ENCODE measurements around the gene NOTCH4. TPM values are rescaled to one million over a fixed set of nuclear protein-coding genes. Genes with fewer than 3 reads are reported as not detected.
"Not testable (repeated sequence)": the region's sequence is repeated elsewhere in the genome, so short reads cannot be mapped to it uniquely, and the experiment has no call there.

NOTCH4 gene
- total RNA-seq: 1 to 10 TPM in 1 of 2 experiments, under 1 TPM in 1; 0.35 to 1.2 TPM
- polyA plus RNA-seq: under 1 TPM in 1 of 2 donors, not detected in 1; 0.70 TPM

- Histone ChIP-seq H3K36me3 (ENCODE audit: insufficient read depth, low read length) (no peaks in the 10 kb centered on the region), H3K4me1 (ENCODE audit: insufficient read depth, low read length) (no peaks in the 10 kb centered on the region), H3K4me3 (ENCODE audit: low read length in 2 of 2) (no peak within 1 kb of the TSS), H3K27me3 (ENCODE audit: insufficient read depth, low read length) (no peaks in the 10 kb centered on the region), H3K27ac (ENCODE audit: low read depth, low read length) (no peak within 1 kb of the TSS), H3K9me3 (ENCODE audit: control insufficient read depth in 1 of 2, low read length in 2 of 2) (no peaks in the 10 kb centered on the region)
- ChIA-PET POLR2A (ENCODE audit: partially characterized antibody) (no interaction called here), CTCF (ENCODE audit: partially characterized antibody) (no interaction called here)
- Mint-ChIP-seq H3K27ac (peak within 1 kb of the TSS in 3 of 7 donors; percentile 15 to 60 (median 22)), H3K9me3 (no peaks in the 10 kb centered on the region), H3K4me1 (peaks cover 0 to 4% (median 2%) of the 10 kb centered on the region in 4 donors), H3K4me3 (no peak within 1 kb of the TSS), H3K27me3 (no peaks in the 10 kb centered on the region), H3K36me3 (no peaks in the 10 kb centered on the region)
- intact Hi-C loops (cut with micrococcal nuclease): no loop called here
- DNase-seq: no peak
These were observed at the start of gene NOTCH4 for GRCh38 chr6:32223258-32224235. NOTCH4 (minus strand) TSS chr6:32224067; CDS start chr6:32223928, 139 bp downstream.

GRCh38 chr6:32271429-32271828 is 47.6 kb upstream of the NOTCH4 start:
- no peaks in the 10 kb centered on the region for H3K36me3 ChIP-seq (ENCODE audit: insufficient read depth, low read length)
- Mint-ChIP-seq H3K27ac (peak overlapping the region in 5 of 7 donors; percentile 6 to 68 (median 13)), H3K4me1 (peaks cover 9 to 14% (median 12%) of the 10 kb centered on the region in 4 donors), H3K27me3 (peaks cover 11 to 14% of the 10 kb centered on the region in 2 donors), H3K36me3 (no peaks in the 10 kb centered on the region), H3K4me3 (peak overlapping the region in 7 of 8 donors; percentile 4 to 56 (median 12)), H3K9me3 (peaks cover 0 to 4% (median 0%) of the 10 kb centered on the region in 8 donors)
- H3K4me1 ChIP-seq (ENCODE audit: insufficient read depth, low read length): peaks cover 13% of the 10 kb centered on the region
- no peaks in the 10 kb centered on the region for H3K27me3 ChIP-seq (ENCODE audit: insufficient read depth, low read length)
- H3K9me3 ChIP-seq (ENCODE audit: control insufficient read depth in 1 of 2, low read length in 2 of 2): no peaks in the 10 kb centered on the region
- DNase-seq: peak in 2 of 5 donors; percentile 15 to 37
- POLR2A ChIA-PET (ENCODE audit: partially characterized antibody): no interaction called here
- no peak overlapping the region for H3K4me3 ChIP-seq (ENCODE audit: low read length in 2 of 2)
- intact Hi-C loops (cut with micrococcal nuclease): no loop called here
- H3K27ac ChIP-seq (ENCODE audit: low read depth, low read length): no peak overlapping the region
- CTCF ChIA-PET (ENCODE audit: partially characterized antibody): interaction anchor here (0.7 to 1.4 kb wide), 2 partner anchors 16 to 26 kb away, joined by 3 to 6 read pairs; no protein-coding TSS in a partner anchor

- H3K4me1 Mint-ChIP-seq: peaks cover 9 to 14% (median 12%) of the 10 kb centered on the region in 4 donors
- H3K27me3 Mint-ChIP-seq: peaks cover 11 to 15% of the 10 kb centered on the region in 2 donors
- POLR2A ChIA-PET (ENCODE audit: partially characterized antibody); H3K9me3 Mint-ChIP-seq; H3K36me3 Mint-ChIP-seq; H3K9me3 ChIP-seq (ENCODE audit: control insufficient read depth in 1 of 2, low read length in 2 of 2); H3K4me3 Mint-ChIP-seq; H3K27ac Mint-ChIP-seq; intact Hi-C loops (cut with micrococcal nuclease); H3K27ac ChIP-seq (ENCODE audit: low read depth, low read length); H3K4me3 ChIP-seq (ENCODE audit: low read length in 2 of 2); H3K36me3 ChIP-seq (ENCODE audit: insufficient read depth, low read length); DNase-seq; H3K27me3 ChIP-seq (ENCODE audit: insufficient read depth, low read length); CTCF ChIA-PET (ENCODE audit: partially characterized antibody): not testable (repeated sequence)
- peaks cover 13% of the 10 kb centered on the region for H3K4me1 ChIP-seq (ENCODE audit: insufficient read depth, low read length)
These were observed 44.6 kb upstream of the NOTCH4 start for GRCh38 chr6:32268459-32268858.

- intact Hi-C loops (cut with micrococcal nuclease): no loop called here
- POLR2A ChIA-PET (ENCODE audit: partially characterized antibody): no interaction called here
- peaks cover 0 to 3% (median 0%) of the 10 kb centered on the region in 8 donors for H3K9me3 Mint-ChIP-seq
These were observed 43.2 kb upstream of the NOTCH4 start for GRCh38 chr6:32267035-32267434.

GRCh38 chr6:32257262-32257661 is 33.4 kb upstream of the NOTCH4 start:
- H3K36me3 ChIP-seq (ENCODE audit: insufficient read depth, low read length); H3K27me3 ChIP-seq (ENCODE audit: insufficient read depth, low read length); H3K27ac ChIP-seq (ENCODE audit: low read depth, low read length); H3K27ac Mint-ChIP-seq; H3K4me3 ChIP-seq (ENCODE audit: low read length in 2 of 2); POLR2A ChIA-PET (ENCODE audit: partially characterized antibody); H3K9me3 ChIP-seq (ENCODE audit: control insufficient read depth in 1 of 2, low read length in 2 of 2); intact Hi-C loops (cut with micrococcal nuclease); H3K27me3 Mint-ChIP-seq; H3K36me3 Mint-ChIP-seq; DNase-seq; H3K9me3 Mint-ChIP-seq; H3K4me3 Mint-ChIP-seq: not testable (repeated sequence)
- H3K4me1 ChIP-seq (ENCODE audit: insufficient read depth, low read length): peaks cover 15% of the 10 kb centered on the region
- H3K4me1 Mint-ChIP-seq: peaks cover 12 to 19% (median 16%) of the 10 kb centered on the region in 4 donors
- CTCF ChIA-PET (ENCODE audit: partially characterized antibody): interaction anchor here (1.1 kb wide), 1 partner anchor 138 kb away, joined by 3 read pairs; no protein-coding TSS in a partner anchor

More at GRCh38 chr6:32267035-32267434, 43.2 kb upstream of the NOTCH4 start:
- no peaks in the 10 kb centered on the region for H3K27me3 ChIP-seq (ENCODE audit: insufficient read depth, low read length)
- Mint-ChIP-seq H3K36me3 (no peaks in the 10 kb centered on the region), H3K27me3 (peaks cover 9 to 11% of the 10 kb centered on the region in 2 donors), H3K4me1 (peaks cover 9 to 13% (median 12%) of the 10 kb centered on the region in 4 donors), H3K4me3 (no peak overlapping the region), H3K27ac (no peak overlapping the region)
- H3K36me3 ChIP-seq (ENCODE audit: insufficient read depth, low read length): no peaks in the 10 kb centered on the region
- no peak overlapping the region for H3K4me3 ChIP-seq (ENCODE audit: low read length in 2 of 2)
- CTCF ChIA-PET (ENCODE audit: partially characterized antibody): no interaction called here
- H3K27ac ChIP-seq (ENCODE audit: low read depth, low read length): no peak overlapping the region
- H3K9me3 ChIP-seq (ENCODE audit: control insufficient read depth in 1 of 2, low read length in 2 of 2): no peaks in the 10 kb centered on the region
- no peak for DNase-seq
- H3K4me1 ChIP-seq (ENCODE audit: insufficient read depth, low read length): peaks cover 13% of the 10 kb centered on the region

GRCh38 chr6:32255199-32256153 is 31.6 kb upstream of the NOTCH4 start:
- POLR2A ChIA-PET (ENCODE audit: partially characterized antibody): interaction anchor here (0.8 to 1.0 kb wide), 2 partner anchors 60 to 126 kb away, joined by 3 read pairs; partner anchors contain the start of gene FKBPL
- CTCF ChIA-PET (ENCODE audit: partially characterized antibody): interaction anchor here (0.6 to 2.7 kb wide), 9 partner anchors 8 to 175 kb away, joined by 3 to 25 read pairs (median 4); partner anchors contain the start of gene ATF6B
- intact Hi-C loops (cut with micrococcal nuclease): no loop called here
- Mint-ChIP-seq H3K27me3 (no peaks in the 10 kb centered on the region), H3K36me3 (peaks cover 0 to 3% of the 10 kb centered on the region in 2 donors), H3K4me3 (peak overlapping the region; percentile 67 to 83 (median 74)), H3K9me3 (peaks cover 0 to 4% (median 0%) of the 10 kb centered on the region in 8 donors), H3K27ac (peak overlapping the region in 4 of 7 donors; percentile 44 to 82 (median 60)), H3K4me1 (peaks cover 14 to 26% (median 18%) of the 10 kb centered on the region in 4 donors)
- Histone ChIP-seq H3K9me3 (ENCODE audit: control insufficient read depth in 1 of 2, low read length in 2 of 2) (no peaks in the 10 kb centered on the region), H3K4me1 (ENCODE audit: insufficient read depth, low read length) (peaks cover 15% of the 10 kb centered on the region), H3K27me3 (ENCODE audit: insufficient read depth, low read length) (no peaks in the 10 kb centered on the region), H3K36me3 (ENCODE audit: insufficient read depth, low read length) (no peaks in the 10 kb centered on the region), H3K4me3 (ENCODE audit: low read length in 2 of 2) (peak overlapping the region in 1 of 2 donors; percentile 40), H3K27ac (ENCODE audit: low read depth, low read length) (no peak overlapping the region)
- DNase-seq: peak; percentile 34 to 68 (median 40)

All from CD4-positive, alpha-beta memory T cell (primary cell).